Measurements from ENCODE around the gene AFG1L. TPM values are rescaled to one million over a fixed set of nuclear protein-coding genes. Genes with fewer than 3 reads are reported as not detected.

AFG1L gene
- polyA plus RNA-seq, 1 experiment = 2.3 TPM

GRCh38 chr6:108549241-108549640 lies 254.4 kb downstream of the AFG1L start:
- DNase-seq (ENCODE audit: low read depth, low spot score) = no peak
- Histone ChIP-seq H3K4me3 (ENCODE audit: low read depth, low read length) (no peak overlapping the region), H3K9me3 (ENCODE audit: control insufficient read depth, insufficient read depth, low read length) (no peaks in the 10 kb centered on the region), H3K27ac (ENCODE audit: low read depth, low read length) (no peak overlapping the region), H3K27me3 (ENCODE audit: control insufficient read depth, insufficient read depth, low read length) (no peaks in the 10 kb centered on the region)
- ChIA-PET CTCF (no interaction called here), POLR2A (no interaction called here)
- TF ChIP-seq CTCF (IDR thresholded peaks at IDR 0.05; ENCODE audit: low read depth, low read length) = no peak

GRCh38 chr6:108549741-108550140 lies 254.9 kb downstream of the AFG1L start:
- no peak overlapping the region for H3K27ac ChIP-seq (ENCODE audit: low read depth, low read length)
- ChIA-PET POLR2A (no interaction called here), CTCF (interaction anchor here (0.7 to 1.5 kb wide), 2 partner anchors 8 to 343 kb away, joined by 3 read pairs; no protein-coding TSS in a partner anchor)

GRCh38 chr6:108550256-108550655 lies 255.4 kb downstream of the AFG1L start:
- Histone ChIP-seq H3K9me3 (ENCODE audit: control insufficient read depth, insufficient read depth, low read length) (no peaks in the 10 kb centered on the region), H3K27me3 (ENCODE audit: control insufficient read depth, insufficient read depth, low read length) (no peaks in the 10 kb centered on the region), H3K27ac (ENCODE audit: low read depth, low read length) (no peak overlapping the region), H3K4me3 (ENCODE audit: low read depth, low read length) (no peak overlapping the region)
- no peak for DNase-seq (ENCODE audit: low read depth, low spot score)
- ChIA-PET POLR2A (no interaction called here), CTCF (interaction anchor here (0.7 to 1.5 kb wide), 3 partner anchors 9 to 523 kb away, joined by 3 to 5 read pairs (median 3); no protein-coding TSS in a partner anchor)
- no peak for TF ChIP-seq CTCF (IDR thresholded peaks at IDR 0.05; ENCODE audit: low read depth, low read length)

More at GRCh38 chr6:108549741-108550140, 254.9 kb downstream of the AFG1L start:
- Histone ChIP-seq H3K27me3 (ENCODE audit: control insufficient read depth, insufficient read depth, low read length) (no peaks in the 10 kb centered on the region), H3K9me3 (ENCODE audit: control insufficient read depth, insufficient read depth, low read length) (no peaks in the 10 kb centered on the region), H3K4me3 (ENCODE audit: low read depth, low read length) (no peak overlapping the region)
- DNase-seq (ENCODE audit: low read depth, low spot score) = no peak
- no peak for TF ChIP-seq CTCF (IDR thresholded peaks at IDR 0.05; ENCODE audit: low read depth, low read length)

GRCh38 chr6:108555399-108556052 lies 260.7 kb downstream of the AFG1L start:
- peaks cover 3% of the 10 kb centered on the region; the same call in 1 of the 2 replicates for H3K9me3 ChIP-seq (ENCODE audit: control insufficient read depth, insufficient read depth, low read length)
- no peak for TF ChIP-seq CTCF (IDR thresholded peaks at IDR 0.05; ENCODE audit: low read depth, low read length)
- H3K4me3 ChIP-seq (ENCODE audit: low read depth, low read length) = no peak overlapping the region
- POLR2A ChIA-PET = interaction anchor here (1.8 to 2.3 kb wide), 2 partner anchors 11 to 13 kb away, joined by 9 to 19 read pairs; no protein-coding TSS in a partner anchor
- CTCF ChIA-PET = interaction anchor here (0.7 to 1.6 kb wide), 4 partner anchors 14 to 518 kb away, joined by 3 to 7 read pairs (median 3); no protein-coding TSS in a partner anchor
- no peaks in the 10 kb centered on the region for H3K27me3 ChIP-seq (ENCODE audit: control insufficient read depth, insufficient read depth, low read length)
- no peak for DNase-seq (ENCODE audit: low read depth, low spot score)
- no peak overlapping the region for H3K27ac ChIP-seq (ENCODE audit: low read depth, low read length)

GRCh38 chr6:108556250-108556649 lies 261.4 kb downstream of the AFG1L start:
- CTCF ChIA-PET = interaction anchor here (0.5 to 1.6 kb wide), 7 partner anchors 11 to 516 kb away, joined by 3 to 7 read pairs (median 3); no protein-coding TSS in a partner anchor
- peak overlapping the region; percentile 54 for H3K27ac ChIP-seq (ENCODE audit: low read depth, low read length)

More at GRCh38 chr6:108556250-108556649, 261.4 kb downstream of the AFG1L start:
- no peak overlapping the region for H3K4me3 ChIP-seq (ENCODE audit: low read depth, low read length)
- peaks cover 3% of the 10 kb centered on the region; the same call in 1 of the 2 replicates for H3K9me3 ChIP-seq (ENCODE audit: control insufficient read depth, insufficient read depth, low read length)
- H3K27me3 ChIP-seq (ENCODE audit: control insufficient read depth, insufficient read depth, low read length) = no peaks in the 10 kb centered on the region
- POLR2A ChIA-PET = interaction anchor here (0.8 to 3.2 kb wide), 7 partner anchors 12 to 538 kb away, joined by 3 to 19 read pairs (median 5); partner anchors contain the start of genes CEP57L1 and SESN1
- no peak for DNase-seq (ENCODE audit: low read depth, low spot score)
- TF ChIP-seq CTCF (IDR thresholded peaks at IDR 0.05; ENCODE audit: low read depth, low read length) = no peak

All from AG04450 (cell line).